HG02642 (cell line): Measurements from ENCODE around the gene GDF3.
"Not testable (repeated sequence)": the region's sequence is repeated elsewhere in the genome, so short reads cannot be mapped to it uniquely, and the experiment has no call there.

Experiments used
- ATAC-seq: cut with Tn5 transposase; IDR thresholded peaks from one replicate; pipeline ENCODE4 v1.9.1; 2021; ENCODE audit warnings: mild to moderate bottlenecking; ENCODE audit not compliant: unreplicated experiment, poor library complexity

Gene GDF3

DNA sequence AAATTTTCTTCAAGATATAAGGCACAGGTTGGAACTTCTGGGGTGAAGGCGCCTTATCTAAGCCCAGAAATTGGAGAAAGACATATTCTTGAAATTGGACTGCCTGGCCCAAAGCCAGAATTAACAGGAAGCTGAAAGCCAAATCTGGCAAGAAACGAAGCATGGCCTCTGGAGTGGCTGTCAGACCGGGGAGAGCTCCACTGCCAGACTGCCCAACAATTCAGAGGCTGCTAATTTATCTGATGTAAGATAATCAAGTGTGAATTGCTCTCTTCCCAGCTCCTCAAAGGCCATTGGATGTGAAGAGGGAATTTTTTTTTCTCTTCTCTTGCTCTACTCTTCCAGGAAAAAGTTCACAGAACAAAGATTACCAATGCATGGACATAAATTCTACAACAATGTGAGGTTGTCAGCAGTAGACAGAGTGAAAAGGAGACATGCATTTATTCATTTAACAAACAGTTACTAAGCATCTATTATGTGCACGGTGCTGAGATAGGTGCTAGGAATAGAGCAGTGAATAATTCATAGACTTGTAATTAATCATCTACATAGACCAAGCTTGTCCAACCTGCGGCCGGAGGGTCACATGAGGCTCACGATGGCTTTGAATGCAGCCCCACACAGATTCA, at the start of gene GDF3:
Gene GDF3 (minus strand): TSS at position 210 of the 632 bp plus-strand sequence. CDS start 47 bp downstream, at position 163.
- no peak for ATAC-seq

DNA sequence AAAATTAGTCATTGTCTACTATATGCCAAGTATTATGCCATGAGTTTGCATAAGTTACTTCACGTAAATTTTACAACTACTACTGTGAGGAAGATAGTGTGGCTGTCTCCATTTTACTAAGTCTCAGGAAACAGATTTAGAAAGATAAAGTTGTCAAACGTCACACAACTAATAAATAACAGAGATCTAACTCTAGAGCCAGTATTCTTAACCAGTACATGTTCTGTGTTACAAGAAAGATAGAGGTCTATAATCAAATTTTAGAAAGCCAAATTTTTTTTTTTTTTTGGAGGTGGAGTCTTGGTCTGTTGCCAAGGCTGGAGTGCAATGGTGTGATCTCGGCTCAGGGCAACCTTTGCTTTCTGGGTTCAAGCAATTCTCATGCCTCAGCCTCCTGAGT, 37.4 kb upstream of the GDF3 start:
- no peak for ATAC-seq

DNA sequence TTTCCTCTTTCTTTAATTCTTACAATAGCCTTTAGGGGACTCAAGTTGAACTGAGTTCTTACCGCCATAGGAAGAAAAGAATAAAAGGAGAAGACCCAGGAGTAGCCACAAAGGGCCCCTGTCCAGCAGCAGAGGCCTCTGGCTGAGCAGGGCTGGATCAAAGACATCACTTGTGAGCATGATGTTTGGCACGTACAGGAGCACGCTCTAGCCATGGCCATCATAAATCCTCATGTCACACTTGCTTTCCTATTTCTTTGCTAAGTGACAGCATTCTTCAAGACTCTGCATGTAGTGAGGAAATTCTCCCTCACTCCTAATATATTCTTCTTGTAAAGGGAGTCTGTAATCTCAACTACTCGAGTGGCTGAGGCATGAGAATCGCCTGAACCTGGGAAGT, 35.9 kb upstream of the GDF3 start:
- no peak for ATAC-seq

DNA sequence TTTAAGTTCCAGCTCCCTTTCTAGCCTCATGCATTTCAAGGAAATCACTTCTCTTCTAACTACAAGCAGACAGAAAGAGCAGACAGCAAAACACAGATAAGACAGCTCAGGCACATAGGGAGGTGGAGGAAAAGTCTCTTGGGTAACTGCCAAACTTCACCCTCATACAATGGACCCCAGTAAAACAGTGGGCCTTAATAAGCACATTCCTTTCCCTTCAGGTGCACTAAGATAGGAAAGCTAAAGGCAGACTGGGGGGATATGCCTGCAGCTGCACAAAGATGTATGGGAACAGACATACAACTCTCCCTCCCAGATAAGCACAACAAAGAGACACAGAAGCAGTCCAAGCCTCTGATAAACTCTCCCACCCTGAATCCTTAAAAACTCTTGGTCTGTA, 35.4 kb upstream of the GDF3 start:
- ATAC-seq, result not testable (repeated sequence)

DNA sequence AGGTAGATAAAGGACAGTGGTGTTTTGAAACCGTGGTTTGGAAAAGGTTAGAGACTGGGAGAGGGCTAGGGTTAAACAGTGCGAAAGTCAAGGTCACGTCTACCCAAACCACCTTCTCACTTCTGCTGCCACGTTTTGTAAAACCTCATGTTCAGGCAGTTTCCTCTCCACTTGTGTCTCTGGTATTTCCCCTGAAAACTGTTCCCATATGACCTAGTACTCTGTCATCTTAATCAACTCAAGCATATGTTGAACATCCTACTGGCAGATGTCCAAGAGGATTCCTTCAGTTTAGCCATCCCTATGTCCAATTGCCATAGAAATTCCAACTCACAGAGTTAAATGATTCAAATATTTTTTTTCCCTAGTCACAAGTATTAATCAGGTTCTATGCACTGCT, 34.2 kb upstream of the GDF3 start:
- no peak for ATAC-seq

DNA sequence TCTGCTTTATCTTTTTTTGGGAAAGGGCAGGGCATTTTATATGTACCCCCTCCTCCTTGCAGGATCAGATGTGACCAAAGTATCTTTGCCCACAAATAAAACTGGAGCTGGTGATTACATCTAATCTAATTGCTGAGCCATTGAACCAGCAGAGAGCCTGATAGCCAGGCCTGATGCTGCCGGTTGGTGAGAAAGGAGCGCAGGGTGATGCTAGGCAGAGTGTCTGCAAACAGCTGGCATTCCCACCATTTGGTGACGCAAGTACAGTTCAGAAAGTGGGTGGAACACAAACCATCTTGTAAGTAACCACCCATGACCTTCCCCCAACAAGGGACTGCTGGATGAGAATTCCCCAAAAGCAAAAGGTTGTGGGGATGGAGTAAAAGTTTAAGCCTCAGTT, 28.4 kb upstream of the GDF3 start:
- ATAC-seq, result no peak

DNA sequence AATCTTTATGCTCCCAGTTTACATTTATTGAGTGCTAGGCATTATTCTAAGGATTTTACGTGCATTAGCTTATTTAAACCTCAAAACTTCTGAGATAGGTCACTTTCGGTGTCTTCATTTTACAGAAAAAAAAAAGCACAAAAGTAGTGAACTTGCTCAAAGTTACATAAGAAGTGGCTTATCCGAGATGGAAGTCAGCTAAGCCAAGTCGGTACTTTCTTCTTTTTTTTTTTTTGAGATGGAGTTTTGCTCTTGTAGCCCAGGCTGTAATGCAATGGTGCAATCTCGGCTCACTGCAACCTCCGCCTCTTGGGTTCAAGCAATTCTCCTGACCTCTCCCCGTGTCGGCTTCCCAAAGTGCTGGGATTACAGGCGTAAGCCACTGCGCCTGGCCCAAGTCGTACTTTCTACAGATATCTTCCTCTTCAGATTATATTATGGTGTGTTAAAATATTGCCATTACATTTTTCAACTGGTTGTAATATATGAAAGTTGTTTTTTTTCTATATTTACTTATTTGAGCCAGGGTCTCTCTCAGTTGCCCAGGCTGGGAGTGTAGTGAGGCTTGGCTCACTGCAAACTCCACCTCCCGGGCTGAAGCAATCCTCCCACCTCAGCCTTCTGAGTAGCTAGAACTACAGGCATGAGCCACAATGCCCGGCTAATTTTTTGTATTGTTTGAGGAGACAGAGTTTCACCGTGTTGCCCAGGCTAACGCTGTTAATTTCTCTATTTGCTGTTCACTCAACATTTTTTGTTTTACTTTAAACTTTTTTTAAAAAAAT, 24.6 kb upstream of the GDF3 start:
- ATAC-seq, result no peak

DNA sequence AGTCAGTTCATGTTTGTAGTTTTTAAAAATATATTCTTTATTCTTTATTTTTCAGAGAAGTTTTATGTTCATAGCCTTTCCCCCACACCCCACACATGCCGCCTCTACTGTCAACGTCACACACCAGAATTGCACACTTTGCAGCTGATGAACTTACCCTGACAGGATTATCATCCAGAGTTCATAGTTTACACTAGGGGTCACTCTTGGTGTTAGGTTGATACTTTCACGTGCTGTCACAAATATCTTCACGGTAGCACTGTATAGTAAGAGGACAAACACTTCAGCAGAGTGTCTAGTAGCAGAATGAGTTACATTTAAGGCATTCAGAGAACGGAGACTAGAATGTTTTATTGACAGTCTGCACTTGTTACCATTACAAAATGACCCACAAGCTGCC, 20.8 kb upstream of the GDF3 start:
- no peak for ATAC-seq

DNA sequence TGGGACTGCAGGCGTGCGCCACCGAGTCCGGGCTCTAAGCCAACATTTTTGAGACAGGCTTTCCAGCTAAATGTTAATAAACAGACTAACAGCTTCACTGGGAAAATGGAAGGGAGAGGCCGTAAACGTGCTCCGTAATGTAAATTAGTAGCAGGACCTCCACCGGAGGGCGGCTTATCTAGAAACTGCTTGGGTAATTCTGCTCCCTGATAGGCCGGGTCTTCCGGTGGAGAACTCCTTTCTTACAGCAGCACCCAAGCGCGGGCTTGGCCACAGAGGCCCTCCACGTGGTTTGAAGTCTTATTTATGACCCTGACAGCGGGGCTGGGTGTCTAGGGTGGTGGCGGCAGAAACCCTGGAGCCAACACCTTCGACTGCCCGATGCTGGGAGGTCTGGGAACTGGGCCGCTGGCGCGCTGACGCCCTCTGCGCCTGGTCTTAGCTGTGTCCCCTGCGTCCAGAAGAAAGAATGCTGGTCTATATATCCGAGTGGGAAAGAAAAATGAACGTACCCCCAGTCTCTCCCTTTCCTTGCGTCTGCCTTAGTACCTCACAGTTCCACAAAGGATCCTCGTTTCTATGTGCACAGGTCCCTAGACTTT, 17.4 kb upstream of the GDF3 start:
- ATAC-seq, result no peak

DNA sequence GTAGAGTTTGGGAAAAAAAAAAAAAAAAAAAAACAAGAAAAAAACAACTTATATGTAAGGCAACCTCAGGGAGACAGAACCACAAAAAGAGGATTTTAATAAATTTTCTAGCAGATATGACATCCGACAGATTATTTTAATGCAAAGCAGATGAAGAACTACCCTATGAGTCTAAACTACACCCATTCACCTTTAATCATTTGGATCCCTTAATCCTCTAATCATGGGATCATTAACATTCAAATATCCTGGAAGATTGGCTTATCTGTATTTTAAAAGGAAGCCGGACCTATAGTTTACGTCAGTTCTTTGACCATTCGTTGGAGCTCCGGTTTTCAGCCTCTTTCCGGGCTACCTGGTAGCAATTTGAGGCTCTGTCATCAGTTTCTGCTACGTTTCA, 15.6 kb upstream of the GDF3 start, which contains the start of gene DPPA3:
Gene DPPA3 (plus strand): TSS at position 301 of the 400 bp plus-strand sequence. CDS start 138 bp downstream, outside the sequence.
- ATAC-seq, result no peak

DNA sequence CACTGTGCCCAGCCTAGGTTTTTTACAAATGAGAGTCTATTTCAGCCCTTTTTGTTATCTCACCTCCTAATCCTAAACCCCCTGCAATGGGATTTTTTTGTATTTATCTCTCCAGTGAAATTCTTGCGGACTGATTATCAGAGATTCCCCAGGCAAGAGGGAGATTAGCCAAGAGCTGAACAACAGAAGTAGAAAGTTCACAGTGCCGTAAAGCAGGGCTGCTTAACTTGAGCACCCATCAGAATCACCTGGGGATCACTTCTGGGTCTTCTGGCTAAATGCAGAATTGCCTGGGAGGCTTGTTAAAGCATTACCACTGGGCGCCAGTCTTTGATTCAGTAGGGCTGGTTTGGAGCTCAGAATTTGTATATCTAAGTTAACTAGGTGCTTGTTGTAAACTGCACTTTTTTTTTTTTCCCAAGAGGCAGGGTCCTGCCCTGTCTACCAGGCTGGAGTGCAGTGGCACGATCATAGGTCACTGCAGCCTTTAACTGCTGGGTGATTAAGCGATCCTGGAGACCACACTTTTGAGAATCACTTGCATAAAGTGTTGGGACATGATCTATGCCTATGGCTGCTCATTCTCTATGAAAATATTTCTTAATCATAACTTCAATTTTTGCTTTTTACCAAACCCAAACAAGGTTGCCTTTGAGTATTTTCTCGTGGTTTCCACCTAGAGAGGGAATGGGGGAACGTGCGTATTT, 14.5 kb upstream of the GDF3 start:
- no peak for ATAC-seq

DNA sequence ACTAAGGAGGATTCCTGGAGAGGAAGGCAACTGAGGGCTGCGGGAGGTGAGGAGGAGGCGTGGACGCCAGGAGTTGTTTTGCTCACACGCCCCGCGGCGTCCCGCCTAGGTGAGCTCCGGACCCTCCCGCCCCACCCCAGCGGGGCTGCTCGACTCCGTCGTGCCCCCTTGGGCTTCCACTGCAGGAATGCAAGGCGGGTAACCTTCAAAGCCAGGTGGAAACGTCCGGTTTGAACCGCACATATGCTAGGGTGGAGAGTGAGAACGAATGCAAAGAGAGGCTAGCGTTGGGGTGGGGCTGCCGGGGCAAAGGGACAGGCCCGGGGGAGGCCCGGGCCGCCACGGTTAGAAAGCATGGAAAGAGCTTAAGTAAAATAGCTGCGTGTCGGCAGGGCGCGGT, 10.3 kb upstream of the GDF3 start:
- no peak for ATAC-seq

DNA sequence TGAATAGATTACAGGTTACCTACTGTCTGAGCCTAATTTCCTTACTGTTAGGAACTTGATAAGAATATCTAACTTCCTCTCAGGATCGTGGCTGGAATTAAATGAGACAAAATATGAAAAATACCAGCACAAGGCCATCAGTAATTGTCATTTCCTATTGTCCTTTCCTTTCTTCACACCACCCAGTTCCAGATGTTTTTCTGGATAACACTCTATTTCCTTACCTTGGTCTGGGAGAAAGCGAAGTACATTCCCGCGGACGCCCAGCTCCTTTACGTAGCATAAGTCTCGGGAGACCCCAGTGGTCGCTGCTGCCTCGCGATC, 376 bp downstream of the GDF3 start:
- ATAC-seq, result no peak

DNA sequence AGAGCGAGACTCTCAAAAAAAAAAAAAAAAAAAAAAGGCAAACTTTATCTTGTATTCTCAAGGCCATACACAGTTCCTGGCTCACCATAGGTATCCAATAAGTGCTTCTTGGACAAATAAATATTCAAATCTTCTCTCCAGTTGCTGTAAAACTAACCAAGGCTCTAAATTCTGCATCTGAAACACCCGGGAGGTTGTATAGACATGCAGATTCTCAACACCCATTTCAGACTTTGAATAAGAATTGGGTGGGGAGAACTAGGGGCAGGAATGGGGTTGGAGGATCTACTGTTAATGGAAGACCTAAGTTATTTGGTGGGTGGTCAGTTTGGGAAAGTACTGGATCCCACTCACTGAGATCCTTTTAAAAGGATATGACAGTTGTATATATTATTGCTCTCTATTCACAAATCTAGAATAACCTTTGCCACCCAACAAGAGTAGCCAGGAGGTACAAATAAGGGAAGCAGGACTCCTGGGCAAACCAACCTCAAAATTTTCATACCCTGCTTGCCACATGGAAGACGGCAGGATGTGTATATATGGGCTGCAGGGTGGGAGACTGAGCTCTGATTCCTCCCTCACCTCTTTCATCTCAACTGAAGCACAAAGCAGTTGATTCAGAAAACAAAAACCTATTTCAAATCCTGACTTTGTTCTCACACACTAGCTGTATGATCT, 879 bp downstream of the GDF3 start:
- no peak for ATAC-seq

DNA sequence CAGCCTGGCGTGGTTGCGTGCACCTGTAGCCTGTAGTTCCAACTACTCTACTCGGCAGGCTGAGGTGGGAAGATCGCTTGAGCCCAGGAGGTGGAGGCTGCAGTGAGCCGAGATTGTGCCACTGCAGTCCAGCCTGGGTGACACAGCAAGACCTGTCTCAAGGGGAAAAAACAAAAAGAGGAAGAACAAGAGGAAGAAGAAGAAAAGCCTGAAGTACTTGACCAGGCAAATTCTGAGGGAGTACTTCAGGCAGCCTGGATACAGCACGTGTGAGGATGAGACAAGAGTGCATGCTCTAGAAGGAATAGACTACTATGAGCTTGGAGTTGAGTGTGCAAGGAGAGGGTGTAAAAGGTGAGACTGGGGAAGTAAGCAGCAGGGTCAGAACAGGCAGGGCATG, 1.8 kb downstream of the GDF3 start:
- ATAC-seq, result no peak

DNA sequence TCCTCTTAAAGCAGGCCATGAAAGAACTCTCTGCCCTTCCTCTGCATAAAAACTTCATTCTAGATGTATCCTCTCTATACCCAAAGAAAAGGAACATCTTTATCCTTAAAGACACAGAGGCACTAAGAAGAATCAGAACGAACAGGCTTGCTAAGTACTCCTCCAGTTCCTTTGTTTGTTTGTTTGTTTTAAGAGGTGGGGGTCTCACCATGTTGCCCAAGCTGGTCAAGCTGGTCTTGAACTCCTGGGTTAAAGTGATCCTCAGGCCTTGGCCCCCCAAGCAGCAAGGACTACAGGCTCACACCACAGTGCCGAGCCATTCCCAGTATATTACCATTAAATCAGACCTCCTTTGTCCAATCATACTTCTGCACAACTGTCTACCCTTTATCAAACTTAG, 14.0 kb downstream of the GDF3 start:
- no peak for ATAC-seq

DNA sequence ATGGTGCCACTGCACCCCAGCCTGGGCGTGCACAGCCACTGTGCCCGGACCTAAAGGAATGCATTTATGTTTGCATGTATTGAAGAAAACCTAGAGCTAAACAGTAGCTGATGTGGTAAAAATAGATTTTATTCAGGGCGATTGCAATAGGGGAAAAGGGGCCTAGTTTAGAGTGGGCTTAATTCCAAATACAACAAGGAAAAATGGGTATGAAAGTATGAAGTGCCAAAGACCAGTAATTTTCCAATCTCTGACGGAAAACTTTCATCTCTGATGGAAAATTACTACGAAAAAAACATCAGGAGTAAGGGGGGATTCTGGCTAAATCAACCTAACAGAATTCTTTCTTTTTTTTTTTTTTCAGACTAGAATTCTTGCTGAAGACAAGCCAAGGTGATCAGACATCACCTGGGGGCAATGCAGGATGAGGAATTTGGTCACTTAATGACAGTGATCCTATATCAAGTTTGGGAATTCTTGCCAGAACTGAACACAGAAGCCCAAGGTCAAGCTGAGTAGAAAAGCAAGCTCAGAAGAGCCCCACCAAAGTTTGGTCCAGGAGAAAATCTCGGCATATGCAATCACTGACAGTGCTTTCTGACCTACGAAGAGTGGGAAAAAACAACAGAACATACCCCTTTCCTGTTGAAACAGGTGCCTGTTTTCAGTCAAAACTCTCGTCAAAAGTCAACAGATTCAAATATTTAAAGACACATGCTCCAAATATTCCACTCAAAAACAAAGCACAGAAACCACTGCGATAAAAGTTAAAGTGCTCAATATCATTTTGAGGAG, 16.1 kb downstream of the GDF3 start:
- no peak for ATAC-seq

DNA sequence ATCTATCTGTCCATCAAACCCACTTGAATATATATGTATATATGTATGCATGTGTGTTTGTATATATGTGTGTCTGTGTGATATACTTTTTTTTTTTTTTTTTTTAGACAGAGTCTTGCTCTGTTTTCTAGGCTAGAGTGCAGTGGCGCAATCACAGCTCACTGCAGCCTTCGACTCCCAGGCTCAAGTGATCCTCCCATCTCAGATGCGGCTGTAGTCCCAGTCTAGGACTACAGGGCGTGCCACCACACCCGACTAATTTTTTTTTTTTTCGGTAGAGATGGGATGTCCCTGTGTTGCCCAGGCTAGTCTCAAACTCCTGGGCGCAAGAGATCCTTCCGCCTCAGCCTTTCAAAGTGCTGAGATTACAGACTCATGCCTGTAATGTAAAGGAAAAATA, 16.8 kb downstream of the GDF3 start:
- ATAC-seq, result no peak

DNA sequence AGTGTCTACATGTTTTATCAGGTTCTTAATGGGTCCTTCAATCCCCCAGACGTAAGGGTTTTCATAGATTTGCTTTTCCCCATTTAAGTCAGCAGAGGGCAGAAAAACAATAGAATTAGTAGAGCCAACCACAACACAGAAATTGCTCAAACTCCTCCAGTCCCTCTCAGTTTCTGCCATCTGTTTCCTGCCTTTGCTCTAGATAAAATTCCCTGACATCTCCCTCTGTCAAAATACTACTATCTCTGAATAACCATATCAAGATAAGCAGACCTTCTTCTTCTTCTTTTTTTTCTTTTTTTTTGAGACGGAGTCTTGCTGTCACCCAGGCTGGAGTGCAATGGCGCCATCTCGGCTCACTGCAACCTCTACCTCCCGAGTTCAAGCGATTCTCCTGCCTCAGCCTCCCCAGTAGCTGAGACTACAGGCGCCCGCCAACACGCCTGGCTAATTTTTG, 18.1 kb downstream of the GDF3 start:
- ATAC-seq, result not testable (repeated sequence)

DNA sequence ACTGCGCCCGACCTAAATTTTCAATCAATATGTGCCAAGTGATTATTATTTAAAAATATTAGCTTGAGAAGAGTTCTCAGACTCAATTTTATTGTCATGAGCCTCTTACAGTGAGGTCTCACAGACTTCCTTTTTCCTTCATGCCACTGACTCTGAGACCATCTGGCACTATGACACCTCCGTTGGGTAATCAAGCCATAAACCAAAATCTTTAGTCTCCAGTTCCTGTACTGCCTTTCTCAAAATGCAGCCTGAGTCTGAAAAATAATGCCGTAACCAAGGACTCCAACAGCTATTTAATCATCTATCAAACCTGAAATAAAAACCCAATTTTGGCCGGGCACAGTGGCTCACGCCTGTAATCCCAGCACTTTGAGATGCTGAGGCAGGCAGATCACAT, 20.1 kb downstream of the GDF3 start:
- ATAC-seq, result not testable (repeated sequence)
